GM10847 (cell line): ENCODE data around the gene EPG5.

Experiments used
- POLR2A ChIP-seq: IDR thresholded peaks from 2 replicates; pipeline ENCODE4 v1.6.1; 2011; ENCODE audit not compliant: insufficient read length; ENCODE audit errors: extremely low read depth

Gene EPG5

GRCh38 chr18:45841060-45841764, 125.9 kb downstream of the EPG5 start:
- TF ChIP-seq POLR2A, result no peak

GRCh38 chr18:45839414-45840395, 127.4 kb downstream of the EPG5 start:
- no peak for TF ChIP-seq POLR2A

GRCh38 chr18:45838302-45839070, 128.6 kb downstream of the EPG5 start:
- TF ChIP-seq POLR2A, result no peak

- TF ChIP-seq POLR2A, result no peak
These were observed 129.7 kb downstream of the EPG5 start for GRCh38 chr18:45837283-45838070.

- no peak for TF ChIP-seq POLR2A
These were observed 130.6 kb downstream of the EPG5 start for GRCh38 chr18:45836242-45837205.

DNA sequence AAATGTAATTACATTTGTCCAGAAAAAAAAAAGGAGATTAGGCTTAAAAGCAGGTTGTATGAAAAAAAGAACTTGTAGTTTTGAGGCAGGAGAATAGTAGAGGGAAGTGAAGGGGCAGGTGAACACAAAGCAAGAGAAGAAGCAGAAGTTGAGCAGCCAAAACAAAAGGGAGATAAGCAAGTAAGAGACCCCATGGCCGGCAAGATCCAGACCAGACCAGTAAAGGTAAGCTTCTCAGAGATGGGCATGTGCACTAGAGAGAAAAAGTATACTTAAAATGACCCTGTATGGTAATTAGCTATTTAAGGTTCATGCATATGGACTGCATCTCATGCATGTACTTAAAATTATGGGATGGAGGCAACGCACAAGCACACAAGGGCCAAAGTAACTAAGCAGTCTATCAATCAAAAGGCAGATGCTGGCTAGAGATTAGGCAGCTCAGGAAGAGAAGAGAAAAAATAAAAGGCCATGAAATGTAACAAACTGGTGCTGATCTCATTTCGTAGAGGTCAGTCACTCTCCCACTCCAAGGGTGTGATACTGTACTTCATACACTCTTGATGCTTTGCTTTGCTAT, 132.0 kb downstream of the EPG5 start:
- no peak for TF ChIP-seq POLR2A

- no peak for TF ChIP-seq POLR2A
These were observed 132.8 kb downstream of the EPG5 start for GRCh38 chr18:45834306-45834705.

GRCh38 chr18:45833846-45834245, 133.3 kb downstream of the EPG5 start:
- no peak for TF ChIP-seq POLR2A

DNA sequence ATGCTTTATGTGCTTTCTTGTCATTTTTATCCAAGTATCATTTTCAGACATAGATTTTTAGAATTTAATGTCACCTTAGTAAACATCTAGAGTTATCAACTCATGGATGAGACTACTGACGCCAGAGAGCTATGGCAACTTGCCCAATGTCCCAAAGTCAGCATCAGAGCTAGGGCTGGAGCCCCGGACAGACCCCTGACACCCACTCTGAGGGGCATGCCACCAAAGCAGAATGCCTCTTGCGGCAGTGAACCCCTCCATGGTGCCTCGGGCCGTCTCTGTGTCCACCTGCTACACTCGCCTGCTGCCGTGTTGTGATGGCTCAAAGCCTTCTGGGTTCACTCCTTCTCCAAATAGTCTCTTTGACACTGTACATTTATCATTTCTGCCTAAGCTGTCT, 136.2 kb downstream of the EPG5 start:
- no peak for TF ChIP-seq POLR2A

- TF ChIP-seq POLR2A, result no peak
These were observed 137.3 kb downstream of the EPG5 start for GRCh38 chr18:45829855-45830254.

- TF ChIP-seq POLR2A, result no peak
These were observed 138.0 kb downstream of the EPG5 start for GRCh38 chr18:45828917-45829811.

DNA sequence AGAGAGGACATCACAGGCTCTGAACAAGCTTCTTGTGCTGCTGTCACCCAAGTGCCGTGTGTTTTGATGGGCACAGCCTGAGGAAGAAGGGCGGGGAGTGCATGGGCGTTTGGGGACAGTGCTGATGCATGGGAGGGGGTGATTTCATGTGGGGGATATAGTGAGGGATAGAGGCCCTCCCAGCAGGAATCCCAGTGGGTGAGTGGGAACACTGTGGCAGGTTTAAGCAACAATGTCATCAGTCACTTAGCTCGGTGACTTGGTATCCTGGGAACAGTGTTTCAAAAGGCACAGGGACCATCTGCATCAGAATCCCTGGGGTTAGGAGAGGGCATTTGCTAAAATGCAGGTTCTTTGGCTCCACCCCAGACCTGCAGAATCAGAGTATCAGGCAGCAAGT, 141.0 kb downstream of the EPG5 start:
- no peak for TF ChIP-seq POLR2A
